PFSK-1 (cell line): ENCODE data around the gene SYNPO.

Experiments
- FOXP2 ChIP-seq: optimal IDR thresholded peaks from 2 replicates; pipeline ENCODE3; 2011; ENCODE audit warnings: borderline replicate concordance, control low read depth, inconsistent platforms; ENCODE audit not compliant: insufficient read depth; ENCODE audit errors: extremely low read length, extremely low read depth
- POLR2AphosphoS5 ChIP-seq: IDR thresholded peaks from 2 replicates; pipeline ENCODE4 v1.6.1; 2012; ENCODE audit warnings: low read depth, mild to moderate bottlenecking, control low read depth, low read length, moderate library complexity
- SIN3A ChIP-seq: IDR thresholded peaks from 2 replicates; pipeline ENCODE4 v1.6.1; 2012; ENCODE audit warnings: mild to moderate bottlenecking, low read length, moderate library complexity, borderline replicate concordance; ENCODE audit not compliant: insufficient read depth
- TAF1 ChIP-seq: IDR thresholded peaks from 2 replicates; pipeline ENCODE4 v1.6.1; 2012; ENCODE audit warnings: low read length, control low read depth, borderline replicate concordance; ENCODE audit not compliant: insufficient read depth
- TF ChIP-seq, protein P1 (sequence below), 2 experiments: IDR thresholded peaks; 2 replicates each; pipeline versions ENCODE4 v1.6.1 to v1.8.0; 2011 to 2012; ENCODE audit warnings: low read depth in 2 of 2, low read length in 2 of 2, control low read depth in 1 of 2, inconsistent platforms in 1 of 2, mild to moderate bottlenecking in 1 of 2, moderate library complexity in 1 of 2; ENCODE audit not compliant: insufficient read depth in 1 of 2

The SYNPO gene

DNA sequence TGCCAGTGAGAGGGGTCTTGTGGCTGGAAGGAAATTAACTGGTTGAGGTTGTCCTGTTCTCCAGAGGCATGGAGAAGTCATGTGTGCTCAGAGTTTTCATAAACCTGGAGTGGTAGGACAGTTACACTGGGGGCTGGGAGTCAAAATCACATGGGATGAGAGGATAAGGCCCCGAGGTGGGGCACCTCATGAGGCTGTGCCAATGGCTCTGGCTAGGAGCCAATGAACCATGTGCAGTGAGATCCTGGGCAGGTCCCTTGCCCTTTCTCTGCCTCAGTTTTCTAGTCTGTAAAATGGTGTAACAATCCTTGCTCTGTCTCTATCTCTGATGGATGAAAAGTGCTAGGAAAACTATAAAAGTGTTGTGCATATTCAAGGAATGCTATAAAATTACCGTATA, 7.0 kb upstream of the SYNPO start:
- TF ChIP-seq SIN3A, result no peak
- no peak for TF ChIP-seq TAF1
- TF ChIP-seq, protein P1, sequence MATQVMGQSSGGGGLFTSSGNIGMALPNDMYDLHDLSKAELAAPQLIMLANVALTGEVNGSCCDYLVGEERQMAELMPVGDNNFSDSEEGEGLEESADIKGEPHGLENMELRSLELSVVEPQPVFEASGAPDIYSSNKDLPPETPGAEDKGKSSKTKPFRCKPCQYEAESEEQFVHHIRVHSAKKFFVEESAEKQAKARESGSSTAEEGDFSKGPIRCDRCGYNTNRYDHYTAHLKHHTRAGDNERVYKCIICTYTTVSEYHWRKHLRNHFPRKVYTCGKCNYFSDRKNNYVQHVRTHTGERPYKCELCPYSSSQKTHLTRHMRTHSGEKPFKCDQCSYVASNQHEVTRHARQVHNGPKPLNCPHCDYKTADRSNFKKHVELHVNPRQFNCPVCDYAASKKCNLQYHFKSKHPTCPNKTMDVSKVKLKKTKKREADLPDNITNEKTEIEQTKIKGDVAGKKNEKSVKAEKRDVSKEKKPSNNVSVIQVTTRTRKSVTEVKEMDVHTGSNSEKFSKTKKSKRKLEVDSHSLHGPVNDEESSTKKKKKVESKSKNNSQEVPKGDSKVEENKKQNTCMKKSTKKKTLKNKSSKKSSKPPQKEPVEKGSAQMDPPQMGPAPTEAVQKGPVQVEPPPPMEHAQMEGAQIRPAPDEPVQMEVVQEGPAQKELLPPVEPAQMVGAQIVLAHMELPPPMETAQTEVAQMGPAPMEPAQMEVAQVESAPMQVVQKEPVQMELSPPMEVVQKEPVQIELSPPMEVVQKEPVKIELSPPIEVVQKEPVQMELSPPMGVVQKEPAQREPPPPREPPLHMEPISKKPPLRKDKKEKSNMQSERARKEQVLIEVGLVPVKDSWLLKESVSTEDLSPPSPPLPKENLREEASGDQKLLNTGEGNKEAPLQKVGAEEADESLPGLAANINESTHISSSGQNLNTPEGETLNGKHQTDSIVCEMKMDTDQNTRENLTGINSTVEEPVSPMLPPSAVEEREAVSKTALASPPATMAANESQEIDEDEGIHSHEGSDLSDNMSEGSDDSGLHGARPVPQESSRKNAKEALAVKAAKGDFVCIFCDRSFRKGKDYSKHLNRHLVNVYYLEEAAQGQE (IDR thresholded peaks at IDR 0.05; ENCODE audit: insufficient read depth in 1 of 2, low read depth in 2 of 2, low read length in 2 of 2), result no peak
- TF ChIP-seq FOXP2, result no peak
- TF ChIP-seq POLR2AphosphoS5, result no peak

DNA sequence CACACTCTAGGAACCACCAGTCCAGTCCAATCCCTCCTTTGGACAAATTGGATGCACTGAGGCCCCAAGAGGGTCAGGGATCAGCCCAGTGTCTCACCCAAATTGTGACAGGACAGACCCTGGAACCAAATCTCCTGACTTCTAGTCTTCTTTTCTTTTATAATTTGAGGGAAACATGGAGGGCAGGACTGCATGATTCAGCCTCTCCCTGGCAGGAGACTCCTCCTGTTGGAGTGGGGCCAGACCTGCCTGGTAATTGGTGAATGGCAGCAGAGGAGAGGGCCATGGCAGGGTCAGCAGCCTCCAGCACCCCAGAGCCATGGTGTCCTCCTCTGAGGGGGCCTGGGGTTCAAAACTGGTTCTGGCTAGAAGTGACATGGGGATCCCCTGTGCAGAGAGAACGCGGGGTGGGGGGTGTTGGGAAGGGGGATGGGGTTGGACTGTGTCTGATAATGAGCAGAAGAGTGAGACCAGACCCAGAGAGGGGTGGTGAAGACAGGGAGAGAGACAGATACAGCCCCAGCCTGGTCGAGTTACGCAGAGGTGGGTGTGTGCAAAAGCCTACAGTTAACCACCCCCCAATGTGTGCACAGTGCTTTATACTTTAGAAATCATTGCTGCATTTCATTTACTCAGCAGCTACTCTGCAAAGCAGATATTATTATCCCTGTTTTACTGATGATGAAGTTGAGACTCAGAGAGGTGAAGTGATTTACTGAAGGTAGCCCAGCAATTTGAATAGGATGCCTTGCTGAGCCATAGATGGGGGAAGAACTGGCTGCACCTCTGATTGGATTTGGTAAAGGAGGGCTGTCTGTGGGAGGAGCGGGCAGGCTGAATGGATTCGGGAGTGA, 3.8 kb upstream of the SYNPO start:
- TF ChIP-seq SIN3A, result no peak
- no peak for TF ChIP-seq TAF1
- no peak for TF ChIP-seq FOXP2

DNA sequence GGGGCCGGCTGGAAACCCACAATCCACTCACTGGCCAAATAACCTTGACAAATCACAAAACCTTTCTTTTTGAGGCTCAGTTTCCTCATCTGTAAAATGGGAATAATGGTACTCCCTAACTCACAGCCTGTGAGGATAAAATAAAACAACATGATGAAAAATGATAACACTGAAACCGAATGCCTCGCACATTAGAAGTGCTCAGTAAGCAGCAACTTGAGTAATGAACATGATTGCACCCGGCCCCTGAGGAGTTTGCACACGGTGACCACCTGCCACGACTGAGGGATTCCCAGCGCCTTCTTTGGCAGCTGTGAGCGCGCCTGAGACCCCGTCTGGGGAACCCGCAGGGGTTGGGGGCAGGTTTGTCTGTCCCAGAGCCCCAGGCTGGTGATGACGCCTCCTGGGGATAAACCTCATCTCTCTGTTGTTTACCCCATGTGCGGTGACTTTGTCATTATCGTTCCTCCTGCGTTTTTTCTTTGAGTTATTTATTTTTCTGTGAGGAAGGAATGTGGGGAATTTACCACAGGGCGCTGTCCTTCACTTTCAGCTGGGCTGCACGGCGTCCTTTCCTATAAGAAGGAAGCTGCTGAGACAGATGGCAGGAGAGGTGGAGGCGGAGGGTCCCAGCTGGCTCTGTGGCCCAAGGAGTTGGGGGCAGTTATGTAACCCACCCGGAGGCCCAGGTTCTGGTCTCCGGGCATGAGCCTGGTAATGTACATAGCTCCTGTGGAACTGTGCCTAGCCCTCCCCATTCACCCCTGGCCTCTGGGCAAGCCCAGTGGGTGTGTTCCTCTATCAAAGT, 3.0 kb upstream of the SYNPO start:
- no peak for TF ChIP-seq POLR2AphosphoS5
- TF ChIP-seq, protein P1 (IDR thresholded peaks at IDR 0.05; ENCODE audit: insufficient read depth in 1 of 2, low read depth in 2 of 2, low read length in 2 of 2), result peak; percentile 68 to 88; a peak in 3 of 4 replicates

DNA sequence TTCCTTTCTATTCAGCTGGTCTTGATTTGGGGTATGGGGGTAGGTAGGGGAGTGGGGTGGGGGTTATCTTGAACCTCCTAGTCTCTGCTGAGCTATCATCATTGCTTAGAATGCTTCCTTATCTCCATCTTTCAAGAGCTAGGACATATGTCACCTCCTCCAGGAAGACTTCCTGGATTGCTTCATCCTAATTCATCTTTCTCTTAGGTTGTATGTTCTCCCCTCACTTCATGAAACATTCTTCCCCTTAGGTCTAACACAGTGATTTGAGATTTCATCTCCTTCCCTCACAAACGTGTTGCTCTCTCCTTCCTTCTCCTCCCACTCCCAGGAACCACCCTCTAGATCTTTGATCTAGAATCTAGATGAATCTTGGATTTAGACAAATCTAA, 2.4 kb upstream of the SYNPO start:
- TF ChIP-seq TAF1 (no peak), SIN3A (no peak), FOXP2 (no peak), POLR2AphosphoS5 (no peak)
- TF ChIP-seq, protein P1 (IDR thresholded peaks at IDR 0.05; ENCODE audit: insufficient read depth in 1 of 2, low read depth in 2 of 2, low read length in 2 of 2), result no peak

DNA sequence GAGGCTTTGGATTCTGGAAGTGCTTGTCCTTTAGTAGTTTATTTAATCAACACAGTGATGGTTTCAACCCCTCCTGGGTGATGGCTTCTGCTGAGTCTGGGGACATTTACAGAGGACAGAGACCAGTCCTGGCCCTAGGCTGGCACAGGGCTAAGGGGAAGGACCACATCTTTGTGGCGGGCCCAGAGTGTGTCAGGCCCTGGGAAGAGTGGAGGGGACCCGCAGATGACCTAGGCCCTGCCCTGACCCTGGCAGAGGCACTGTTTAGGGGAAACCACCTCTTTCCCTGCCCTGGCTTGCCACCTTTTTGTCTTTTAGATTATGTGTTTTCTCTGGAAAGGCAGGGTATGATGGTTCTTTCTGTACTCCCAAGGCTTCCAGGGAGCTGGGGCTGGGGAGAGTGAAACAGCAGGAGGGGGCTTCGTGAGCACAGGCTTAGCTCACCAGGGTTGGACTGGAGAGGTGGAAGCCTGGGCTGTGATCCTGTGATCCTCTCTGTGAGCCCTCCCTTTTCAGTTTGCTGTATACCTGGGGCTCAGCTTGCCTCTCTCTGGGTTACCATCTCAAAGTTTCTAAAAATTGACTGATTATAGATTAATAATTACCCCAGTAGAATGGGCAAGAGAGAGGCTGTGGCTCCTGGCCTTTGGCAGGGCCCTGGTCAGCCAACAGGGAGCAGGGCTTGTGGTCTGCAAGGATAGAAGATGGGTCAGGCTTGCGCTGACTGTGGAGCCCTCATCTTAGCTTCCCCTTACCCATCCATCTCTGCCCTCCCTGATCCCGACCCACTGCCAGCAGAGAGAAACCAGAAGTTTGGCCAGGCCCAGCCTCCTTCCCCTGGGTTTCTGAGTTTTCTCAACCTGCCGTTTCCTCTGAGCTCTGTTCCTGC, 1.7 kb upstream of the SYNPO start:
- TF ChIP-seq, protein P1 (IDR thresholded peaks at IDR 0.05; ENCODE audit: insufficient read depth in 1 of 2, low read depth in 2 of 2, low read length in 2 of 2), result no peak
- TF ChIP-seq SIN3A (no peak), FOXP2 (no peak), TAF1 (no peak), POLR2AphosphoS5 (no peak)
